HG02943 (cell line): ENCODE results near the gene EXOSC9.
"Not testable (repeated sequence)": the region's sequence is repeated elsewhere in the genome, so short reads cannot be mapped to it uniquely, and the experiment has no call there.

Experiments
- ATAC-seq: cut with Tn5 transposase; IDR thresholded peaks from one replicate; pipeline ENCODE4 v1.9.1; 2021; ENCODE audit warnings: mild to moderate bottlenecking, low read depth, moderate library complexity; ENCODE audit not compliant: unreplicated experiment

EXOSC9 gene, protein sequence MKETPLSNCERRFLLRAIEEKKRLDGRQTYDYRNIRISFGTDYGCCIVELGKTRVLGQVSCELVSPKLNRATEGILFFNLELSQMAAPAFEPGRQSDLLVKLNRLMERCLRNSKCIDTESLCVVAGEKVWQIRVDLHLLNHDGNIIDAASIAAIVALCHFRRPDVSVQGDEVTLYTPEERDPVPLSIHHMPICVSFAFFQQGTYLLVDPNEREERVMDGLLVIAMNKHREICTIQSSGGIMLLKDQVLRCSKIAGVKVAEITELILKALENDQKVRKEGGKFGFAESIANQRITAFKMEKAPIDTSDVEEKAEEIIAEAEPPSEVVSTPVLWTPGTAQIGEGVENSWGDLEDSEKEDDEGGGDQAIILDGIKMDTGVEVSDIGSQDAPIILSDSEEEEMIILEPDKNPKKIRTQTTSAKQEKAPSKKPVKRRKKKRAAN

DNA sequence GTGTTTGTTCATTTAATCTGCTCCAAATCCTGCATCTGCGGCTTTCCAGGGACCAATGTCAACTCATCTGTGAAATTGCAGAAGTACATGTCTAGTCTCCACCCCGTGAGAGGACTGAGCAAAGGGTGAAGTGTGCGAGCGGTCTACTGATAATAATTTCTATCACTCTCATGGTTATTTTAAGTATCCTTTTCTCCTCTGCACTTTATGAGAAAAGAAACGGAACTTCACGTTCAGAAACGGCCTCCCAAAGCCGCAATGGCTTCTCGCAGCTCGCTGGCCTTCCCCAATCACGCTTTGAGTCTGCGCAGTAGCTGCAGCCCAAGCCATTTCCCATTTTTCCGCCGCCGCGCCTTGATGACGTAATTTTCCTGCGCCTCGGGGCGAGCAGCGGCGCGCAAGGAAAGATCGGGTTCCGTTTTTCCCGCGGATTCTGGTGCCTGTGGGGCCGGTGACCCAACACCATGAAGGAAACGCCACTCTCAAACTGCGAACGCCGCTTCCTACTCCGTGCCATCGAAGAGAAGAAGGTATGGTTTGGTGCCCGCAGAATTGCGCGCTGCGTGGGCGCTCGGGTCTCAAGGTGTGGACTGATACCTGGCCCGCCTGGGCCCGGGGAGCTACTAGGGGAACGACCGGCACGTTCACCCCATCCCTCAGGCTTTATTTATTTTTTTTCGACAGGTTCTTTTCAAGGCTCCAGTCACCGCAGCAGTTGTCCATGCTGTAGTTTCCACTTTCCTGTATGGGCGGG lies at the start of gene EXOSC9:
TSS of gene EXOSC9 (plus strand) at position 363 of the 754 bp plus-strand sequence. CDS start at position 465, 102 bp downstream.
- peak; percentile 77 for ATAC-seq

DNA sequence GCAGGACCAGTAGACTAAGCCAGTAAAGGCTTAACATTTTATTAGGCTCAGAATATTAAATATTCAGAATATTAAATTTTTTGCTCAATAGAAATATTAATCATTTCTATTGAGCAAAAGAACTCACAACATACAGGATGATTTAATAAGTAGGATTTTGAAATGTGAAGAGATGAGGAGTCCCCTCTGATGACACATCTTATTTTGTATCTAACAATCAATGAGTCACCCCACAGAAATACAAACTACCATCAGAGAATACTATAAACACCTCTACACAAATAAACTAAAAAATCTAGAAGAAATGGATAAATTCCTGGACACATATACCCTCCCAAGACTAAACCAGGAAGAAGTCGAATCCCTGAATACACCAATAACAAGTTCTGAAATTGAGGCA lies 49.0 kb upstream of the EXOSC9 start:
- not testable (repeated sequence) for ATAC-seq

DNA sequence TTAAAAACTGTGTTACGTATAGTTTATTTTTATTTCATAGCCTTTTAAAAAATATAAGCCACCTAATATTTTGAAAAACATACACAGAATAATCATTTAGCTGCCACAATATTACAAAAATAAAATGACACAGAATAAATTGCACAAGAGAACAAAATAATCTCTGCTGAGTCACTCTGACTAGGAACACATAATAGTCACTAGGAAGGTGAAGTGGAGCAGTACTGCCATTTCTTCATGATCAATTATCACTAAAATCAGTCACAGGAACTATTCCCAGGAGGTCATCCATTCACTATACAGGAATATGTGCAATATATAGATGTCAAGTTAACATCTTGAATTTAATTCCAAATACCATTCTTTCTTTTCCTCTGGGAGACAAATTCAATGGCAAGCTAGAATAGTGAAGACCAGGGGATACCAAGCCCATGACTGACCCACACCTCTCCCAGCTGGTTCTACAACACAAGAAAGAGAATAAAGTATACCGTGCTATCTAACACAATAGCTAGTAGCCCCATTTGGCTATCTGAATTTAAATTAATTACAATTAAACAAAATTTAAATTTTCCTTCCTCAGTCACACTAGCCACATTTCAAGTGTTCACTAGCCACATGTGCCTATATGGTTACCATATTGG lies 42.1 kb upstream of the EXOSC9 start:
- no peak for ATAC-seq

DNA sequence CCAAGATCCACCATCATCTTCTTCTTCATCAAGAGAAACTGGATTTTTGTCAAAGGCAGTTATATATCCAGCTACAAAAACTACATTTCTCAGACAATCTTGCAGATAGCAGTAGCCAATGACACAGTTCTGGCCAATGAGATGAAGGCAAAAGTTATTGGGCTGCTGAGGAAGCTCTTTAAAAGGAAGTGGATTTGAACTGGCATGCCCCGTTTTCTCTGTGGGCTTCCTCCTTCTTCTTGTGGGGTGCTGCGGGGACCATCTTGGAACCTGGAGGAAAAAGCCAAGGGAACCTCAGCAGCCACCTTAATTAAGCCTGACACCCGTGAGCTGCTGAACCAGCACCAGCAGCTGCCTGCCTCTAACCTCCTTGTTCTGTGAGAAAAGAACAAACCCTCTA lies 40.9 kb upstream of the EXOSC9 start:
- ATAC-seq = no peak

DNA sequence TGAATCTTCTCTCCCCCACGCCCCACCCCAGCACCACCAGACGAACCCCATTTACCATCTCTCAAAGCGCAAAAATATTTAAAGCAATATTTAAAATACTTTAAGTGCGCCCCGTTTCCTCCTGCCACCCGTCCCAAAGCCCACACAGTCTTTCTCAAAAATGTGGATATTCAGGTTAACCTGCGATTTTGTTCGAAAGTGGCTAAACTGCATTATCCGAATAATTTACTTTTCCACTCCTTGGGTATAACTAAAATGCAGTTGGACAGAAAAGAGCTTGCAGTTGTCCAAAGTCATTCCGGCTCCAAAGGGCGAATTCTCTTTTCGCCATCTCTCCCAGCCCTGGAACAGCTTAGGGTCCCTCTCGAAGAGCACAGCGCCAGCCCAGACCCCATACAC lies 36.8 kb upstream of the EXOSC9 start:
- no peak for ATAC-seq

DNA sequence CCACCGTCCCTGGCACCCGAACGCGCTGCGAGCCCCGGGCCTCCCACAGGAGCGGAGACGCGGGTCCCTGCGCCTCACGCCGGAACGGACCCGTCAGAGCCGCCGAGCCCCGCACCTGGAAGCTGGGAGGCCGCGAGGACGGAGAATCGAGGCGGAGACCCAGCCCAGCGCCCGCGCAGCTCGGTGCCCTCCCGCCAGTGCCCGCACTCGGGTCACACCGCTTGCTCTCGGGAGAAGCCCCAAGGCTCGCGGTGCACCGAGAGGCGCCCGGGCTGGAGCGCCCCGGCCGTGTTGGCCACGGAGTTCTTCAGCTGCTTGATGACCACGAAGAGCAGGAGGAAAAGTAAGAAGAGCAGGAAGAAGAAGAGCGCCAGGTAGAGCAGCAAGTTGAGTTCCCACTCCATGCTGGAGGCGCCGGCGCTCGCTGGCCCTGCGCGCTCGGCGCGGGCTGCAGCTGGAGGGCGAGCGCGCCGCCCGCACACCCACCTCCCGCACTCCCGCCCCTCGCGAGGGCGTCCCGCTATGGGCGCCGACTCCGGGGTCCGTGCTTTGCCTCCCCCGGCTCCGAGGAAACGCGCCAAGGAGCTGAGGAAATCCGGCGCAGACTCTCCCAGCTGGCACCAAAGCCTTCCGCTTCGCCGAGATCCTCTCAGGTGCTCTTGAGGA lies 36.3 kb upstream of the EXOSC9 start, which contains the start of gene SMIM43:
TSS of gene SMIM43 (minus strand) at position 463 of the 666 bp plus-strand sequence. CDS start at position 404, 59 bp downstream.
- ATAC-seq = no peak

DNA sequence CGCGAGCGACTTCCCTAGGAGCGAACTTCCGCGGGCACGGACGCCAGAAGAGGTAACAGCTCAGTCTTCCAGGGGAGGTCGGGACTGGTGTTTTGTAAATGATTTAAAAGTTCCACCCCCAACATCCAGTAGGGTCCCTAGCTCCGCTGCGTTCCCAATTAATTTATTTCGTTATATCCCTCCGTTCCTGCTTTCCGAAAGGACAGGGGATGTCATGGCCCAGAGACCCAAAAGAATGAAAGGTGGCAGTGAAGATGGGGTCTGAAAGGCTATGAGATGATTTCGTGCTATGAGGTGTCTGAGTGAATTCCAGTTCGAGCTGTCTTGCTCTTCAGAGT lies 35.8 kb upstream of the EXOSC9 start:
- ATAC-seq = no peak

DNA sequence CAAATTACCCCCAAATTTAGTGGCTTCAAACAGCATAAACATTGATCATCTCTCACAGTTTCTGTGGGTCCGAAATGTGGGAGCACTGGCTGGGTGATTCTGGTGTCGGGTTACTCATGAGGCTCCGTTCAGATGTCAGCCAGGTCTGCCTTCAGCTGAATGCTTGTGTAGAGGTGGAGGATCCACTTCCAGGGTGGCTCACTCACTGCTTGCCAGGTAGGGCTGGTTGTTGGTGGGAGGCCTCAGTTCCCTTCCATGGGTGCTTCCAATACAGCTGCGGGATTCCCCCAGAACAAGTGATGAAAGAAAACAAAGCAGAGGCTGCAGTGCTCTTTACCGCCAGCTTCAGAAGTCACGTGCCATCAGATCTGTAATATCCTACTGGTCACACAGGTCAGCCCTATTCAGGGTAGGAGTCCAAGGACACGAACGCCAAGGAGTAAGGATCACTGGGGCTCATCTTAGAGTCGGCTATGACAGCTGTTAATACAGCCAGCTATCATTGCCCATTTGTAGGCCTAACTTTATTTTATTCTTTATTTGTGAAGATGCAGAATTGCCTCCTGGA lies 35.1 kb upstream of the EXOSC9 start:
- no peak for ATAC-seq

DNA sequence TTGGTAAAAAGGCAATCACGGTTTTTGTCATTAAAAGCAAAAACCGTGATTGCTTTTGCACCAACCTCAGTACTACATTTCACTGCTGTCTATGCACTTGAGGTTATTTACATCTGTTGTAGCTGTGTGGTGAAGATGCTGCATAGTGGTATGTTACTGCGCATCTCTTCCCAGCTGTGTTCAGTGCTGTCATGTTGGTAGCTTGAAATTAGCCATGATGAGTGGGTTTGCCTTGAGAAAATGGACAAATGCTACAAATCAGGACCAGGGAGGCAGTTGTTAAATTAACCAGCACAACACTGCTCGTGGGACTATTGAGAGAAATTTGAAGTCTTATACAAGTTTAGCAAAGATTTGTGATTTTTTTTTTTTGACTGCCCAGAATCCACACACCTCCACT lies 34.0 kb upstream of the EXOSC9 start:
- no peak for ATAC-seq

DNA sequence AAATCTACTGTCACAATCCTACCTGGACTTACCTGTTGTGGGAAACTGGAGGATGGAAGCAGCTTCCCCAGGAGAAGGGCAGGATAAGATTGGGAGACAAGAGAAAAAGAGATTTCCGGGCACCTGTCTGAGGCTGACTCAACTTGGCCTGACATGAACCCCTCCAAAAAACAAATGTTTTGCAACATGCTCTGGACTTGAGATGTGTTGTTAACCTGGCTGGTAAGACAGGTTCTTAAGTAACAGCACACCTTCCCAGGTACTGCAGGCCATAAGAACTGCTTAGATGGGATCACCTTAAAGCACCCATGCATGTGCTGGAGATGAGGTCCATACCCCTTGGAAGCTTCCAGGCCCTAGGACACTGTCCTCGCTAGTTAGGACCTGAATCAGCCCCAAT lies 31.8 kb upstream of the EXOSC9 start:
- ATAC-seq = no peak

DNA sequence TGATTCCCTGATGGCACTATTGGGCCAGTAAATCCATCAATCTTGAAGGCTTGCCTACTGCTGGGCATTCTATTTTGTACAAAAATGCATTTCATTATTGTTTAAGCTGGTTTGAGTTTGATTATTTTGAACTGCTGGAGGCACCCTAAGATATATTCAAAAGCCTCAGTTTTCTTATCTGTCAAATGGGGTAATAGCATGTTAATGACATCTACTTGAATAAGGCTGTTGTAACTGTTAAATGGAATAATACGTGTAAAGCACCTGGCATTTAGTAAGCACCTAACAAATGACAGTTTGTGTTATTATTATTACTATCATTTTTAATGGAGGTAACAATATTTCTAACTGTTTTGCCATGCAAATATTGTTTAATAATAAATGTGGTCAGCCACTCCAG lies 29.3 kb upstream of the EXOSC9 start:
- no peak for ATAC-seq

DNA sequence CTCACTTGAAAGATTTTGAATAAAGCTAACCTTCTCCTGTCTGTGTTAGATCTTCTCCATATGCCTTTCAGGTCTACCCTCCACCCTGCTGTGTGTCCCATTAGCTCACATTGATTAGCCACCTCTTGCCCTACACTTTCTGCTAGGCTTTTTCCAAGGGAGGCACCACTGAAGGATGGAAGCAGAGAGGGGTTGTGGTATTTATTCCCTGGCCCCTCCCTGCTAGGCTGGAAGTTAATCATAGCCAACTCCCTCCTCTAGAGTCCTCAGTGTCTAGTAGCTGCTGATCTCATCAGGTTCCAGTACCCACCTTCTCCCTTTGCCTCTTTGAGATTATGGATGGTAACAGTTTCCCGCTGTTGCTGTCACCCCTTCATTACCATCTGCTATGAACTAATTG lies 27.2 kb upstream of the EXOSC9 start:
- no peak for ATAC-seq

DNA sequence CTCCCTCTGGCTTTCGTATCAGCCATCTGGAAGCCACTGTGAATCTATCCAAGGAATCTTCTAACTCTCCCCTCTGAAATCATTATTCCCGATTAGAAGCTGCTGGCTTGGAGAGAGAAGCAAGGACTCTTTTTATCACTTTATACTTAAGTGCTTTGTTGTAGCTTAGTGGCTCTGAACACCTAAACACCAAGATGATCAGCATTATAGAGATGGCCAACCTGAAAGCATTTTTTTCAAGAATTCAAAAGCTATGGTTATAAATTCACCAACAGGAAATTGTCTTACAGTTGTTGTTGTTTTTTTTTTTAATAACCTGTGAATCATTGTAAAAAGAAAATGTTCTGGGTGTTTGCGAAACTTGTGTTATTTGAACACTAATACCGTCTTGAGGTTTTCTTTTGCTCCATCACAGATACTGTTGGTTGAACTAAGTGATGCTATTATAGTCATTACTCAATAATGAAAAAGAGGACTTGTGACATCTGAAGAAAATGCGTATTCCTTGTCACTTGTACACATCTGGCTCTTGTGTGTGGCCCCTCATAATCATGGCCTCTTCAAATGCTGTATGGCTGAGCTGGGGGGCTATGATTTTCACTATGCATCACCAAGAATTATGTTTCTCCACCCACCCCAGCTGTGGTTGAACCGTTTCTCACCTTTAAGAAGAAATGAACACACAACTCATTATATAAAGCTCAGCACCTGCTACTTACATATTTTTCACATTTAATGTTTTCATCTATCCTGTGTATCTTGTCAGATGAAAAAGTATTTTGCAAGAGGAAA lies 24.3 kb upstream of the EXOSC9 start:
- ATAC-seq = no peak

DNA sequence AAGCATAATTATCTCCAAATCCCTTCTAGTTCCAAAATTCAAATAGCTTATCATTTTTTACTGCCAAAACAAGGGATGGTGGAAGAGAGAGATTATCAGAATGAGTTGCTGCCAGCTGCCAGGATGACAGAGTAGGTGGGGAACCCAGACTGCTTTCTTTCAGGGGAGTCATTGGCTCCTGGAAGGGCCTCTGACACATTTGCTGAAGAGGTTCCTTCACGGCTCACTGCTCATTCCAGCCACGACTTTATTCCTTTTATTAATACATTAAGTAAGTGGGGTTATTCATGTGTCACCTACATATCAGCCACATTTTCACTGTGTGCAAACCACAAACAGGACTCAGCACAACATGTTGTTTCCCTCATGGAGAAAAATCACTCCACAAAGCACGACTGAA lies 23.5 kb upstream of the EXOSC9 start:
- no peak for ATAC-seq

DNA sequence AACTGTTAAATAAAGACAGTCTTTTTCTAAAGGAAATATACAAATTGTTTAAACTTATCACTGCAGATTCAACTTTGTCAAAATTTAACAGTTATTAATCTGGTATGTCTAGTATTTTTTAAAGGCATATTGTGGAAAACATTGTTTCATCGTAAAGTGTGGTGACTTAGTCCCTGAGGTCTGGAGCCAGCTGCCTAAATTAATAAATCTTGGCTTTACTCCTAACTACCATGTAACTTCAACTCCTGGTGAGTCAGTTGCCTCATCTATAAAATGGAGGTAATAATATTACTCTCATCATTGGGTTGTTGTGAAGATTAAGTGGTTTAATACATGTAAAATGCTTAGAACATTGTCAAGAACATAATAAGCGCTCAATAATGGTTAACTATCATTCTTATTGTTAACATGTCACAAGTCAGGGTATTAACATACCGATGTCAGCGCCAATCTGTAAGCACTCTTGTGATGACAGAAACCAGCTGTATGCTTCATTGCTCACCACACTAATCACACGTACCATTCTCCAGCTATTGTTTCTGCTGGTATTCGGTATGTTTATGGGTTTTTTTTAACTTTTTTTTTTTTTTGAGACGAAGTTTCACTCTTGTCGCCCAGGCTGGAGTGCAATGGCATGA lies 22.0 kb upstream of the EXOSC9 start:
- ATAC-seq = no peak

DNA sequence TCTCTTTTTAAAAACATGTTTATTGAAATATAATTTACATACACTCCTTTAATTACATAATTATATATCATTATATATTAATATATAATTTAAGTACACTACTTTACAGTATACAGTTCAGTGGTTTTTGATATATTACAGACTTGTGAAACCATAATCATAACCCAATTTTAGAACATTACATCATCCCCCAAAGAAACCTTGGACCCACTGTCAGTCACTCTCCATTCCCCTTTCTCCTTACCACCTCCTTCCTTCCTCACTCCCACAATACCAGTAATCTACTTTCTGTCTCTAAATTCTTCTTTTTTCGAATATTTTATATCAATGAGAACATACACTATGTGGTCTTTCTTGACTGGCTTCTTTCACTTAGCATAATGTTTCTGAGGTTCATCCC lies 17.9 kb upstream of the EXOSC9 start:
- no peak for ATAC-seq

DNA sequence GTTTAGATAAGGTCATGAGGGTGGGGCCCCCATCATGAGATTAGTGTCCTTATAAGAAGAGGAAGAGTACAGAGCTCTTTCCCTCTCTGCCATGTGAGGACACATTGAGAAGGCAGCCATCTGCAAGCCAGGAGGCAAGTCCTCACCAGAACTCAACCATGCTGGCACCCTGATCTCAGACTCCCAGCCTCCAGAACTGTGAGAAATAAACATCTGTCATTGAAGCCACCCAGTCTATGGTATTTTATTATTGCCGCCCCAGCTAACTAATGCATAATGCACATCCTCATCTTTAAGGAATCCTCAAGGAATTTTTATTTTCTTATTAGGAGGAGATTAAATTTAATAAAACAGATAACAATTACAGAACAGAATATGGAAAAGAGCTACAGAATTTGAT lies 16.7 kb upstream of the EXOSC9 start:
- ATAC-seq = no peak

DNA sequence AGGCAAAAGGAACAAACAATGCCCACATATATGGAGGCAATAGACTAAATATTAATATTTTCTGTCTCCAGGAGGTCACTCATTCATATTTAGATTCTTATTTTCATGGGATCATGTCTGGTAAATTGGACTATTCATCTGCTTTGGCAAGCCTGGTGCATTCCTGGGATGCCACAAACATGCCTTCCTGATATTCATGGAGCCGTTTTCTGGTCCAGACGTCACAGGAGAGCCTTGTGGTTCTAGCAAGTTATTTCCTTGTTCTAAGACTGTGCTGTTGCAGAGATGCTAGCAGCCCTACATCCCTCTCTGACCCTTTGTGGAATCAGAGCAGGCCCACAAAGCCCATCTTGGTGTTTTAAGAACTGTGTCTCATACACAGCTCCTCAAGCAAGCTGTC lies 16.1 kb upstream of the EXOSC9 start:
- ATAC-seq = no peak

DNA sequence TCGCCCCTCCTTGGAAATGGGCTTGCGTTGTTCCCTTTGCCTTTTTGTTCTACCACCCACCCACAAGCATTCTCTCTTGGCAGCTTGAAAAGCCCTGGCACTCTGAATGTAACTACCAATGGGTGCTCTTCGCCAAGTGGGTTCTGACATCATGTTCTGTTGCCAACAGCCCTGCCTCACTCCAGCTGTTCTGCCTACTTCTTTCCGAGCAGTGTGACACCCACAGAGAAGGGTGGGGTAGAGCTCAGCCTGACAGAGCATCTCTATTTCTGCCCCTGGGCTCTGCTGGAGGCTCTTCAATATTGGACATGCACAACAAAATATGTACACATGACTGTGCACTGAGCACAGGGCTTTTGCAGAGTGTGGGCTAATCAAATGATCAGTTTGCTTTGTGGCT lies 15.6 kb upstream of the EXOSC9 start:
- ATAC-seq = no peak
